ENCODE data around the gene ZNF473. TPM values are rescaled to one million over a fixed set of nuclear protein-coding genes. Genes with fewer than 3 reads are reported as not detected.
A peak's percentile ranks its signal among the peaks of the same experiment; 100 is the strongest.

The ZNF473 gene
- 10 to 100 TPM; 13.2 to 19.7 TPM for total RNA-seq

DNA sequence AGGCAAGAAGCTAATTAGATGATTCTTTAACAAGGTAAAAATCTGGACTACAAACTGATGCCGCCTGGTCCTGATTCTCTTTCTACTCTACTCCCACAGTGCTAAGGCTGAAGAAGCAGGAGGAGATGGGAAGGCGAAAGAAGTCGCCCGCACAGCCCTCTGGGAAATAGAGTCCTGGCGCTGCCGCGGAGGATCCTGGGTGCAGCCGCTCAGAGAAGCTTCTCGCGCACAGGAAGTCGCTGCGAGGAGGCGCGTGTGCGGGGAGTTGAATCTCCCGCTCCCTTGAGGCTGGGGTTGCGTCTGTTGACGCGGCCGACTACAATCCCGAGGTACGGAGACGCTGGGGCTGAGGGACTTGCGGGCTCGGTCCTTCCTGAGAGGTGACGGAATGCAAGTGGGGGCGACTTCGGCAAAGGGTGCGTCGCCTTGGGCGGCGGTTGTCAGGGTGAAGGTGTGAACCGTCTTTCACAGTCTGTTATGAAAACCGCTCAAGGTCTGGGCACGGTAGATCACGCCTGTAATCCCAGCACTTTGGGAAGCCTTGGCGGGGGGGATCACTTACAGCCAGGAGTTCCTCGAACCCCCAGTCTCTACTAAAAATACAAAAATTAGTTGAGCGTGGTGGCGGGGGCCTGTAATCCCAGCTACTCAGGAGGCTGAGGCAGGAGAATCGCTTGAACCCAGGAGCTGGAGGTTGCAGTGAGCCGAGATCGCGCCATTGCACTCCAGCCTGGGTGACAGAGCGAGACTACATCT is at the start of gene ZNF473:
Gene ZNF473 (plus strand): TSS at position 212 of the 756 bp plus-strand sequence. CDS start 5,078 bp downstream, outside the sequence.
- Mint-ChIP-seq H3K9me3 (no peaks in the 10 kb centered on the region), H3K27ac (peak within 1 kb of the TSS; percentile 98), H3K27me3 (ENCODE audit: low read depth) (no peaks in the 10 kb centered on the region), H3K4me1 (ENCODE audit: low read depth) (peaks cover 45% of the 10 kb centered on the region), H3K4me3 (peak within 1 kb of the TSS; percentile 91 to 94), H3K36me3 (ENCODE audit: insufficient read depth in 2 of 2) (peaks cover 6 to 11% of the 10 kb centered on the region in 2 donors)
- ATAC-seq (replicated peaks in 1 of 2) = peak; percentile 84
- DNase-seq = peak; percentile 90 to 94

GRCh38 chr19:49976496-49976895 is 49.3 kb upstream of the ZNF473 start:
- Mint-ChIP-seq H3K4me1 (ENCODE audit: low read depth) (no peaks in the 10 kb centered on the region), H3K9me3 (no peaks in the 10 kb centered on the region), H3K27ac (no peak overlapping the region), H3K27me3 (ENCODE audit: low read depth) (no peaks in the 10 kb centered on the region), H3K36me3 (ENCODE audit: insufficient read depth in 2 of 2) (peaks cover 2% of the 10 kb centered on the region in 2 donors), H3K4me3 (no peak overlapping the region)
- ATAC-seq (replicated peaks in 1 of 2) (no peak), DNase-seq (no peak)

DNA sequence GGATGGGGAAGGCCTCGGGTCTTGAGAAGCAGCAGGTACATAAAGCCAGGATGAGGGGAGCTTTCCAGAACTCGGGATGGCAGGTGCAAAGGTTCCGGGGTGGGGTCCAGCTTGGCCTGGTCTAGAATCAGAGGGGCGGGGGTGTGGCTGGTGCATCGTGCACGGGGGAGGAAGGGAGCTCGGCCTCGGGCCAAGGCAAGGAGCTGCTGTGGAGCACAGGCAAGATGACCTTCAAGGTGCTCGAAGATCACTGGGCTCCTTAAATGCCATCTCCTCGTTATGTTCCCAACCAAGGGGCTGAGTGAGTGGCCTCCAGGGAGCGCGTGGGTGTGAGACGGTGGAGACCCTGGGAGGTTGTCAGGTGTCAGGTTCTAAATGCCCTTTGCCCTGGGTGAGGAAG is 48.7 kb upstream of the ZNF473 start:
- no peak overlapping the region for H3K27ac Mint-ChIP-seq
- DNase-seq (no peak), ATAC-seq (replicated peaks in 1 of 2) (no peak)
- H3K4me1 Mint-ChIP-seq (ENCODE audit: low read depth) = no peaks in the 10 kb centered on the region
- peaks cover 4 to 5% of the 10 kb centered on the region in 2 donors for H3K36me3 Mint-ChIP-seq (ENCODE audit: insufficient read depth in 2 of 2)
- H3K4me3 Mint-ChIP-seq = no peak overlapping the region
- no peaks in the 10 kb centered on the region for H3K27me3 Mint-ChIP-seq (ENCODE audit: low read depth)
- H3K9me3 Mint-ChIP-seq = no peaks in the 10 kb centered on the region

DNA sequence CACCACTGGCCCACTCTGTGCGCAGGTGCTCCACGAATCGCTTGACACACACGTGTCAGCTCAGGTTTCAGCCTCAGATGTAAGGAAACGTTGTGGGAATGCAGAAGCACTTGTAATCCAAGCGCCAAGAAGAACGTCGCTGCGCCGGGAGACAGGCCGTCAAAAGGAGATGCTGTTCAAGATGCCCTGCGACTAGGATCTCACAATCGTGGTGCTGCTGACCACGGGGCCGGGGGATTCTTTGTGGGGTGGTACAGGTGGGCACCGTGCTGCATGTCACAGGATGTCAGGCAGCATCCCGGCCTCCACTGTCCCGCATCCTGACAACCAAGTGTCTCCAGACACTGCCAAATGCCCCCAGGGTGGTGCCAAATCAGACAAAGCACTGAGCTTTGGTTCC is 47.9 kb upstream of the ZNF473 start:
- no peak overlapping the region for H3K27ac Mint-ChIP-seq
- peaks cover 4 to 5% of the 10 kb centered on the region in 2 donors for H3K36me3 Mint-ChIP-seq (ENCODE audit: insufficient read depth in 2 of 2)
- no peak for DNase-seq
- no peaks in the 10 kb centered on the region for H3K27me3 Mint-ChIP-seq (ENCODE audit: low read depth)
- H3K9me3 Mint-ChIP-seq = no peaks in the 10 kb centered on the region
- ATAC-seq (replicated peaks in 1 of 2) = no peak
- H3K4me1 Mint-ChIP-seq (ENCODE audit: low read depth) = no peaks in the 10 kb centered on the region
- H3K4me3 Mint-ChIP-seq = no peak overlapping the region

- no peak overlapping the region for H3K27ac Mint-ChIP-seq
- no peak for DNase-seq
- H3K4me1 Mint-ChIP-seq (ENCODE audit: low read depth) = no peaks in the 10 kb centered on the region
- H3K36me3 Mint-ChIP-seq (ENCODE audit: insufficient read depth in 2 of 2) = peaks cover 4 to 5% of the 10 kb centered on the region in 2 donors
- ATAC-seq (replicated peaks in 1 of 2) = no peak
- H3K27me3 Mint-ChIP-seq (ENCODE audit: low read depth) = no peaks in the 10 kb centered on the region
- no peaks in the 10 kb centered on the region for H3K9me3 Mint-ChIP-seq
- no peak overlapping the region for H3K4me3 Mint-ChIP-seq
Observed at GRCh38 chr19:49978324-49978723, 47.5 kb upstream of the ZNF473 start.

GRCh38 chr19:49981603-49982593 is 43.9 kb upstream of the ZNF473 start:
- Mint-ChIP-seq H3K27ac (no peak overlapping the region), H3K36me3 (ENCODE audit: insufficient read depth in 2 of 2) (peaks cover 4 to 5% of the 10 kb centered on the region in 2 donors), H3K9me3 (no peaks in the 10 kb centered on the region), H3K27me3 (ENCODE audit: low read depth) (no peaks in the 10 kb centered on the region), H3K4me1 (ENCODE audit: low read depth) (peaks cover 12% of the 10 kb centered on the region), H3K4me3 (no peak overlapping the region)
- DNase-seq (no peak), ATAC-seq (replicated peaks in 1 of 2) (no peak)

- H3K9me3 Mint-ChIP-seq = no peaks in the 10 kb centered on the region
- H3K36me3 Mint-ChIP-seq (ENCODE audit: insufficient read depth in 2 of 2) = peaks cover 8 to 11% of the 10 kb centered on the region in 2 donors
- peak; percentile 78 to 83 for DNase-seq
- peak; percentile 66 to 68 for ATAC-seq (replicated peaks in 1 of 2)
- no peak overlapping the region for H3K27ac Mint-ChIP-seq
- H3K4me1 Mint-ChIP-seq (ENCODE audit: low read depth) = peaks cover 28% of the 10 kb centered on the region
- H3K4me3 Mint-ChIP-seq = no peak overlapping the region
- no peaks in the 10 kb centered on the region for H3K27me3 Mint-ChIP-seq (ENCODE audit: low read depth)
Observed at GRCh38 chr19:49983645-49984229, 42.1 kb upstream of the ZNF473 start.

GRCh38 chr19:49984491-49984890 is 41.3 kb upstream of the ZNF473 start:
- Mint-ChIP-seq H3K4me1 (ENCODE audit: low read depth) (peaks cover 32% of the 10 kb centered on the region), H3K27me3 (ENCODE audit: low read depth) (no peaks in the 10 kb centered on the region), H3K9me3 (no peaks in the 10 kb centered on the region), H3K4me3 (no peak overlapping the region), H3K27ac (no peak overlapping the region), H3K36me3 (ENCODE audit: insufficient read depth in 2 of 2) (peaks cover 8 to 11% of the 10 kb centered on the region in 2 donors)
- no peak for DNase-seq
- ATAC-seq (replicated peaks in 1 of 2) = no peak

DNA sequence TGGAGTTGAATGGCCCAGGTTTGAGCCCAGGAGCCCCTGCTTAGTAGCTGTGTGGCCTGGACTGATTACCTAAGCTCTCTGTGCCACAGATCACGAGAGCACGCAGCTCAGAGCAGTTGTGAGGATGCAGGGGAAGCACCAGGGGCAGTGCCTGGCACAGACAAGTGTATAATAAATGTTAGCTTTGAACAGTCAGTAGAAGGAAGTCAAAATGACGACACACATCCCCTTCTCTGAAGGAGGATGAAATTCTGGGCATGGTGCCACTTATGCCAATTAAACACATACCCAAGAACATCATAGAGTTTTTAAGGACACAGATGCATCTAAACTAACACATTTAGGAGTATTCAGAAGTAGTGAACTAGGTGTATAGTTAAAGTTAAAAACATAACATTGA is 39.9 kb upstream of the ZNF473 start:
- no peak for DNase-seq
- Mint-ChIP-seq H3K9me3 (no peaks in the 10 kb centered on the region), H3K4me3 (no peak overlapping the region), H3K4me1 (ENCODE audit: low read depth) (peaks cover 32% of the 10 kb centered on the region), H3K27ac (no peak overlapping the region), H3K27me3 (ENCODE audit: low read depth) (no peaks in the 10 kb centered on the region), H3K36me3 (ENCODE audit: insufficient read depth in 2 of 2) (peaks cover 8 to 11% of the 10 kb centered on the region in 2 donors)
- no peak for ATAC-seq (replicated peaks in 1 of 2)

DNA sequence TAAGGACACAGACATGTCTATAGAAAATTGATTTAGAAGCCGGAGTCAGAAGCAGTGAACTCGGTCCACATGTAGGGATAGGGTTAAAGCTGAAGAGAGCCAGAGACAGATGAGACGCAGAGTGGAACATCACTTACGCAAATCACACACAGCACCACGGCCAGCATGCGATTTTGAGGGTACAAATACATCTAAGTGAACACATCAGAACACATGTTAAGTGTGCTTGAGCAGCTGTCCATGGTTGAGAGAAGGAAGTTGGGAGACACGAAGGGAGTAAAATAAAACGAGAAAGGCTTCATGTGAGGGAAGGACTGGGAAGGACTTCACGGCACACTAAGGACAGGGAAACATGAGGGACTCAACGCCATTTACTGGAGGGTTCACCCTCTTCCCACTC is 39.5 kb upstream of the ZNF473 start:
- H3K36me3 Mint-ChIP-seq (ENCODE audit: insufficient read depth in 2 of 2) = peaks cover 8 to 13% of the 10 kb centered on the region in 2 donors

GRCh38 chr19:49987159-49987698 is 38.6 kb upstream of the ZNF473 start:
- H3K27me3 Mint-ChIP-seq (ENCODE audit: low read depth) = no peaks in the 10 kb centered on the region
- H3K4me3 Mint-ChIP-seq = no peak overlapping the region
- ATAC-seq (replicated peaks in 1 of 2) (peak; percentile 45 to 63), DNase-seq (peak; percentile 76 to 86)
- no peaks in the 10 kb centered on the region for H3K9me3 Mint-ChIP-seq
- H3K36me3 Mint-ChIP-seq (ENCODE audit: insufficient read depth in 2 of 2) = peaks cover 5 to 11% of the 10 kb centered on the region in 2 donors
- H3K27ac Mint-ChIP-seq = no peak overlapping the region
- peaks cover 32% of the 10 kb centered on the region for H3K4me1 Mint-ChIP-seq (ENCODE audit: low read depth)

More for the DNA sequence above, 39.5 kb upstream of the ZNF473 start:
- no peak overlapping the region for H3K27ac Mint-ChIP-seq
- H3K4me3 Mint-ChIP-seq = no peak overlapping the region
- ATAC-seq (replicated peaks in 1 of 2) = no peak
- no peaks in the 10 kb centered on the region for H3K9me3 Mint-ChIP-seq
- peaks cover 32% of the 10 kb centered on the region for H3K4me1 Mint-ChIP-seq (ENCODE audit: low read depth)
- DNase-seq = no peak
- H3K27me3 Mint-ChIP-seq (ENCODE audit: low read depth) = no peaks in the 10 kb centered on the region

GRCh38 chr19:49988007-49988406 is 37.8 kb upstream of the ZNF473 start:
- no peaks in the 10 kb centered on the region for H3K9me3 Mint-ChIP-seq
- ATAC-seq (replicated peaks in 1 of 2) (no peak), DNase-seq (no peak)
- peaks cover 32% of the 10 kb centered on the region for H3K4me1 Mint-ChIP-seq (ENCODE audit: low read depth)
- peaks cover 5 to 11% of the 10 kb centered on the region in 2 donors for H3K36me3 Mint-ChIP-seq (ENCODE audit: insufficient read depth in 2 of 2)
- no peak overlapping the region for H3K4me3 Mint-ChIP-seq
- no peaks in the 10 kb centered on the region for H3K27me3 Mint-ChIP-seq (ENCODE audit: low read depth)
- no peak overlapping the region for H3K27ac Mint-ChIP-seq
